GM19328 (cell line): ENCODE measurements around the gene GRIK2.

Source experiments
- ATAC-seq: cut with Tn5 transposase; IDR thresholded peaks from one replicate; pipeline ENCODE4 v1.9.1; 2021; ENCODE audit warnings: mild to moderate bottlenecking, moderate library complexity; ENCODE audit not compliant: unreplicated experiment

GRIK2 gene

DNA sequence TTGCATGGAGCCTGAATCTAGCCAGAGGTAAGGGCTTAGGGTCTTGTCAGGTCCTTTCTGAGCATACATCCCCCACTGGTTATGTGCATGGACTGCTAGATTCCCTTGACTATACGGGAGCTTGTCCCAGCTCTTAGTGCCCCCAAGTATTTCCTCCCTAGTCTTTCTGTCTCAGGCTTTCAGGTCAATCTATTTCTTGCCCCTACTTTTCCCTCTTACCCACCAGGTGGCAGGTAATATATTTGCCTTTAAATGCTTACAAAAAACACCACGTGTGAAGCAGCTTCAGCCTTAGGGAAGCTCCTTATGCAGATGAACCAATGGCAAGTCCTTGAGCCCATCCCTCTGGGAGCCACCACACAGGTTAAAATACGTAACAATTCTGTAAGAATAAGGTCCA, 454.2 kb downstream of the GRIK2 start:
- ATAC-seq = no peak

DNA sequence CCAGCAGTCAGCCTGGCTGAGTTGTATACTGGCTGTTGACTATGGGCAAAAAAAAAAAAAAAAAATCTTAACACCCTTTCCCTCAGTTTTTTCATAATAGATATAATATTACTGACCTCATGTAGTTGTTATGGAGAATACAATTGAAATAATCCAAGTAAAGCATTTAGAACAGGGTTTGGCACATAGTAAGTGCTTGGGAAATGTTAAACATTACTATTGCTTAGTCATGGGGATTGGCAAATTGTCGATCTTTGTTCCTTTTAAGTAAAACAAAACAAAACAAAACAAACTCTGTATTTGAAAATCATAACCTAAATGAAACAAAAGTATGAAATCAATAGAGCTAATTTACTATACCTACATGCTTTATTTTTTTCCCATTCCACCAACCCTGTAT, 458.4 kb downstream of the GRIK2 start:
- ATAC-seq = no peak

DNA sequence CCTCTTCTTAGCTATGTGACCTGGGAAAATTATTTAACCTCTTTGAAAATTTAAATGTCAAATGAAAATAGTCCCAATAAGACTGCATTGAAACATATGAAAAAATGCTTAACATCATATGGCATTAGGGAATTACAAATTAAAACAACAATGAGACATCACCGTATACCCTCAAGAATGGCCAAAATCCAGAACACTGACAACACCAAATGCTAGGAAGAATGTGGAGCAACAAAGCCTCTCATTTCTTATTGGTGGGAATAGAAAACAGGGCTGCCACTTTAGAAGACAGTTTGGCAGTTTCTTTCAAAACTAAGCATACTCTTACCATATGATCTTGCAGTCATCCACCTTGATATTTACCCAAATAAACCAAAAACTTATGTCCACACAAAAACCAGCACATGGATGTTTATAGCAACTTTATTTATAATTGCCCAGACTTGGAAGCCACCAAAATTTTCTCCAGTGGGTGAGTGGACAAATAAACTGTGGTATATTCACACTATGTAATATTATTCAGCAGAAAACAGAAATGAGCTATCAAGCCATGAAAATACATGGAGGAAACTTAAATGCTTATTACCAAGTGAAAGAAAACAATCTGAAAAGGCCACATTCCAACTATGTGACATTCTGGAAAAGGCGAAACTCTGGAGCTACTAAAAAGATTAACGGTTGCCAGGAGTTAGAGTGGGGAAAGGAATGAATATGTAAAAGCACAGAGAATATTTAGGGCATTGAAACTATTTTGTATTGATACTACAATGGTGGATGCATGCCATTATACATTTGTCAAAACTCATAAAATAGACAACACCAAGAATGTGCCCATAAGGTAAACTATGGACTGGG, 459.9 kb downstream of the GRIK2 start:
- ATAC-seq = no peak

DNA sequence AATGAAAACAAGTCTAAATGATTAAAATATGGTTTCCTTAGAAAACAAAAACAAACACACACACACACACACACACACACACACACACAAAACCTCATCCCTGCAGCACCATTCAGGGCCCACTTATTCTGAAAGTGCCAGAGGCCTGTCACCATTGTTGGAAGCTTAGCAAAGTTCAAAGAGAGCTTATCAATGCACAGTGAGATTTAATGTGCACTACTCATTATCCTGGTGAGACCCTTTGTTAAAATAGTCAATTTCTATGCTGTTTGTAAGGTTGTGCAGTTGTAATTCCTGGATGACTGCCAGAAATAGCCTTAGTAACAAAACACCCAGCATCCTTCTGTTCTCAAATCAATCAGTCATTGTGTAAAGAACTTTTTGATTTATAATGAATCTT, 482.9 kb downstream of the GRIK2 start:
- ATAC-seq = no peak

DNA sequence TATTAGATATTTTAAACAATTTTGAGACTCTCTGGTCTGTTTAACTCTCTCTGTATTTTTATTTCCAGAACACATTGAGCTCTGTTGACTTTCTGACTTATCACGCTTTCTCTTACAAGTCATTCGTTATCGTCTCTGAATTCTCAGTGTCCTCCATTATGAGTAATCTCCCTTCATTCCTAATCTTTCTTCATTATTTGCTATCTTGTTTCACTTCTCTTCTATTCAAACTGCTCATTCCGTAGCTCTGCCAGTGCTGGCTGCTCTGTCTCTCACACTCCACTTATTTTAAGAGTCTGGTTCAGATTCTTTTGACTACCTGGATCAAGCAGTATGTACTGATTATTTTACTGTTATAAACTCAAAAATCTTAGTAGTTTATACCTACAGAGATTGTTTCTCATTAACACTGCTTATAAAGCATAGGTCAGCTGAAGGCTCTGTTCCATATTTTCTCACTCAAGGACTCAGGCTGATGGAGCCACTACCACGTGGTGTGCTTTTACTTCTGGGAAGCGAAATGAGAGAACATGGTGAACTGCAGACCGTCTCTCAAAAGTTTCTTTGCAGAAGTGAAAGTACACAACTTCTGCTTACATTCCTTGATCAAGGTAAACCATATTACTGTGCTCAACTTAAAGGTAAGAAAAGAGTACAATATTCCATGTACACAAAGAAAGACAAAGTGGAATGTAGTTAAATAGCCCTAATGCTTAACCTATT, 485.2 kb downstream of the GRIK2 start:
- ATAC-seq = no peak

DNA sequence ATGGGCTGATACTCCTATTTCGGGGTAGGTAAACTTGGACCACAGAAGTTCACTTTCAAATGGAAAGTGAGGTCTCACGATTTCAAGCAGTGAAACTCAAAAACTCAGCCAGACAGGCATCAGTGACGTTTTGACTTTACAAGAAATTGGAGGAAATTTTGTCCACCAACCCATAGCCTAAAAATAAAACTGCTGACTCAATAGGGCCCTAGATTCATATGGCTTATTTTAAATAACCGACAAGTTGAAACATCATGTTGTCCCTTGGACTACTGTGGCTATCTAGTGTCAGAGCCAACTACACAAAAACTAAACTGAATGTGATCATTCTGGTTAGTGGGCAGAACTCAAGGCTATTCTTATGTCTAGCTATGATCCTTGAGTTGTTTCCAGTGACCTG, 486.3 kb downstream of the GRIK2 start:
- no peak for ATAC-seq

DNA sequence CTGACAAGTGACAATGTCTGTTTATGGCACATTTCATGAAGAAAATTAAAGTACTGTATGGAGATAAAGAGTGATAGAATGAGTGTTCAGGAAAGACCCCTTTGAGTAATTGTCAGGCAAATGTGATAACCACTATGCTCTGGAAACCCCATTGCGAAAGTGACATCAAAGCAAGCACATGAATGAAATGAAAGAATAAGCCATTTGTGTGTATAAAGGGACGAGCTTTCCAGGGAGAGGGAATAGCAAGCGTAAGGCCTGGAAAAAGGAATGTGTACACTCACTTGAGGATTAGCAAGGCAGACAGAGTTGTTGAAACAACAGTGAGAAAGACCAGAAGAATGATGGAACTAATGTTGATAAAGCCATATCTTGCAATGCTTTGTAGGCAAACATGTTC, 490.0 kb downstream of the GRIK2 start:
- no peak for ATAC-seq

DNA sequence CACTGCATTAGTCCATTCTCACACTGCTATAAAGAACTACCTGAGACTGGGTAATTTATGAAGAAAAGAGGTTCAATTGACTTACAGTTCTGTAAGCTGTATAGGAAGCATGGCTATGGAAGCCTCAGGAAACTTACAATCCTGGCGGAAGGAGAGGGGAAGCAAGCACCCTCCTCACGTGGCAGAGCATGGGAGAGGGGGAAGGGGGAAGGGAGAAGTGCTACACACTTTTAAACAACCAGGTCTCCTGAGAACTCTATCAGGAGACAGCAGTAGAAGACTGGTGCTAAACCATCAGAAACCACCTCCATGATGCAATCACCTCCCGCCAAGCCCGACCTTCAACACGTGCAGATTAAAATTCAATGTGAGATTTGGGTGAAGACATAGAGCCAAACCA, 494.0 kb downstream of the GRIK2 start:
- ATAC-seq = no peak

DNA sequence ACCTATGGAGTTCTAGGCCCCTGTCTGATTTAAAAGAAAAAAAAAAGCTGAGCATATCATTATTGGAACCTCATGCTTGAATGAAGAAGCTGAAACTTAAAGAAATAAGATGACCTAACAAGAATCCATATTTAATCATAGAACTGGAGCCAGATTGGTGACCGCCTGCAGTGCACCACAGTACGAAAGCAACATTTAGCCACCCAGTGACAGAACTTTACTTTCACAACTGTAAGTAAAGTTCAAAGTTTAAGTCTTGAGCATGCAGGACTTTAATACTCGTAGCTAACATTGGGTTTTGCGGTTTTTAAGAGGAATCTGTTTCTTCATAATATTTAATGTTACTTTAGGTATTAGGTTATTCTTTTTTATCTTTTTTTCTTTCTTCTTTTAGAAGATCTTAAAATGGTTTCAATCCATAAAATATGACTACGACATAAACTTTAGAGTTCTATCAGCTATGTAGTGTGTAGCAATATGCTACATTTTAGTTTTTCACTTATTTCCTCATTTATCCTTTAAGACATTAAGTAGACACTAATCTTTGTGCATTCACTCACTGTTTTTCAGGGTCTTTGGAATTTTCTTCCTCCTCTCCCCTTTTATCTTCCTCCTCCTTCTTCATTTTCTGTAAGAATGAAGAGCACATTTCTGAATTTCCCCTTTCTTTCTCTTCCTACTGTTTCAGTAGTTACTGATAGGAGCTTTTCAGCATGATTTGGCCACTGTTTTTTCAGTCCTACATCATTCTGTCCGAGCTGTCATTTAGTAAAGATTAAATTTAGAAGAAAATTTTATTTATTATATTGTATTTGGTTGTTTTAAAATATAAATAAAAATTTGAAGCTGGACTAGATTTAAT, 514.1 kb downstream of the GRIK2 start:
- no peak for ATAC-seq

DNA sequence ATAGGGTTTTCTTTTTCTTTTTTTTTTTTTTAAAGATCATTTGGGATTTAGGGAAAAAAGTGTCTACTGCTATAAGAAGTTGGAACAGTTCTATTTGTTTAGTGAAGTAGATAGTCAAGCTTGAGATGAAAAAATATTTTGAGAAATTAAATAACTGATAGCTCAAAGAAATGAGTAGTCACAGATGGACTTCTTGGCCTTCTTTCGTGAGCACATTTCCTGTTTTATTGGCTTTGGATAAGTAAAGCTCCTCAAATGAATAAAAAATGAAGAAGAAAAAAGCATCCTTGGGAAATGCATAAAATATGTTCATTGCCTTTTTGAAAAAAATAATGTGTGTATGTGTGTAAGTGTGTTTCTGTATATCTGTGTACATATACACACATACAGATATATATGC, 515.9 kb downstream of the GRIK2 start:
- ATAC-seq = no peak

DNA sequence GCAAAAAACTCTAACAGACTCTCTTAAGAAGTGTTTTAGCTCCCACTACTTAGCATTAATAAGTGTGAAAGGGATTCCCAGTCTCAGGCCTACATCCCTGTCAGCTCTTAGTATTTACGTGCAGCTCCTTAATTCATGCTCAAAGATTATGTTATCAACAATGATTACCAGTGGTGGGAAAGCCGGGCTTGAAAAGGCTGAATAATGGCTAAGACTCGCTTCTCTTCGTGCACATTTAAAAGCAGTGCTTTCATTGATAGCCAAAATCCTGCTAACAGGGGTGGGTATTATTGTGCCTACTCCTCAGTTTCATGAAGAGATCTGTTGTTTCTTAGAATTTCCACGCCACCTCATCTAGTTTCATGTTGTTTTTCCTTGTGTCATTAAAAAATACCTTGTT, 518.8 kb downstream of the GRIK2 start:
- ATAC-seq = no peak

DNA sequence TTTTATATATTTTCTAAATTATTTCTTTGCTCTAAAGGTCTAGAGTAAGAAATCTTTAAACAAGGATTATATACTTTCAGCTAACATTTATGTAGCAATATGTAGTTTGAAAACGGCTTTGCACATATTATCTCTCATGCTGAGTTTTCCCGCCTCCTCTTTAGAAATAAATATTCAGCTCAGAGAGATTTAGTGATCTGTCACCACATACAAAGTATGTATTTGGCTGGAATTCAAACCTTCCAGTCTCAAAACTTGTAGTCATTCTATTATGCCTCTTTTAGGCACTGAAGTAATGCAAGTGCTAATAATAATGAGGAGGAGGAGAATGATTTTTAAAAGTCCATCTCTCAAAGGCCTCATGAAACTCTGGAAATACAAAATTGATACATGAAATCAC, 525.0 kb downstream of the GRIK2 start:
- ATAC-seq = no peak

DNA sequence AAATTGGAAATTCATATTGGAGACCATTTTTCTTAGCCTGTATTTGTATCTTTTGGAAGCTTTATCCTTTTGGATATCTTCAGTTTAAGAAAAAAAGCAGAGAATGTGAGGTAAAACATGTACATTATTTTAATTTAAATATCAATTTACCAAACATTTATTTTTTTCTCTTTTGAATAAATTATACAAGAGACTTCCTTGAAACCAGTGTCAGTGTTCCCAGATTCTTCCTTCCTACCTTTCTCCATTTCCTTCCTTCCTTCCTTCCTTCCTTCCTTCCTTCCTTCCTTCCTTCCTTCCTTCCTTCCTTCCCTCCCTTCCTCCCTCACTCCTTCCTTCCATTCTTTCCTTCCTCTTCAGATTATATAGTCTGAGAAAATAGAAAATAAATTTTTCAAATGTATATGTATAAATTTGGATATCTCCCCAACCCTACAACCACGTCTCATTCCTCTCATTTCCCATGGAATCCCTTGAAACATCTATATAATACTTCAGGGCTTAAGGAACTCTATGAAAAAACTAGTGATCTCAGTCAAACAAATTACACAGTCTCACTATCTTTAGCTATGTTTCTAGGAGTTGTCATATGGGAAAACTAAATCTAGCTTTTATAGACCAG, 528.4 kb downstream of the GRIK2 start:
- ATAC-seq = no peak

DNA sequence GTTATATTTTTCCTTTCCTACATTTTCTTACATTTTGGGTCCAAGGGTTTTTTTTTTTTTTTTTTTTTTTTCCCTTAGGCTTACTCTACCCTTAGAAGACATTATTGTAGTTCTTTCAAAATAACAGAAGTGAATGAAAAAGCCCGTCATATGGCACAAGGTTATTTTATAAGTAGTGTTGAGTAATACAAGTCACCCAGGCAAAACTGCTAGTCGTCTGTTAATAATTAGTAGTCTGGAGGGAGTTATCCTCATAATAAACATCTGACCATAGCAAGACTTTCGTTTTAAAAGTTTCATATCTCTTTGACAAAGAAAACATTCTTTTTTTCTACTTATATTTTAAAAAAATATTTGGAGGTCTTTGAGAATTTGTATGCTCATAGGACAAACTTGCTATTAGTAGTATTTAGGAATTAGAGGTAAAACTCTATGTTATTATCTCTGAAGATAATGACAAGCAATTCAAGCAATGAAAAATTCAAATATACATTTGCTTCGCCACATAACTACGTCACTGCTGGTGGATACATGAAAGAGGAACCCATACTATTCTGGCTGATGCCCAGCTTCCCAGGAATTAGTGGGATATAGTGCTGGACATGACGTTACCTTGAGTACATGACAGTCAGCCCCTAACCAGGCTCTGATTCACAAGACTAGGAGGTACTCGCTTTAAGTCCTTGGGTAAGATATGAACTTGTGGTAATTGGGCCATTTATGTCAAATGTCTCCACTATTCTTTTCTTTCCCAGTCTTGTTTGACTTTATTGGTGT, 532.8 kb downstream of the GRIK2 start:
- no peak for ATAC-seq

DNA sequence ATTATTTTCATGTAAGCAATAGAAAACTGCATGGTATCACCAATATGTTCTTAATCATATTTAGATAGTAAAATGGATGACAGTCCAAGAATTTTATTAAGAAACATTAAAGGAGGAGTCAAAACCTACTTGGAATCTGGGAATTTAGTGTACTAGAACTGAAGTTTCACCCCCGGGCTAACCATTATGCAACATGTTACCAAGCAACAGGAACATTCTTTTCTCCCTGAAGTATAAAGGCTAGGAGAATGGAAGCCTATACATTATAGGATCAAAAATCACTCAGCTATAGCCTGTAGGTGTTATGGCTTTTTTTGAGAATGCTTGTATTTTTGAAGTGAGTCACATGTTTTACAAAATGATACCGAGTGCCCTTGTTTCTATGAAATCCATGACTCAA, 538.3 kb downstream of the GRIK2 start:
- ATAC-seq = no peak

DNA sequence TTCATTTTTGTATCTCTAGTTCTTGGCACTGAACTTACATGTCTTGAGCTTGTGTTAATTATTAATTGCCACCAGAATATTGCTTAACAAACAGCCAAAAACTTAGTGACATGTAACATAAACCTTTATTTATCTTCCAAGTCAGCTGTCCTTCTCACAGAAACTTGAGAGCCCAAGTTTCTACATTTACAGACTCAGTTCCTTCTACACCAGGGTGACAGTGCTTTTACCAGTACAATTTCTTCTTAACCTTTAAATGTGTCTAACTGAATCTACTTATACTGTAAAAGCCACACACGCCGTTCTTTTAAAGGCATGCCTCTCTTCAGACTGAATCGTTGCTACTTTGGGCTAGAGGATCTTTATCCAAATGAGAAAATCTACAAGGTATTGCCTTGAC, 539.2 kb downstream of the GRIK2 start:
- ATAC-seq = no peak

DNA sequence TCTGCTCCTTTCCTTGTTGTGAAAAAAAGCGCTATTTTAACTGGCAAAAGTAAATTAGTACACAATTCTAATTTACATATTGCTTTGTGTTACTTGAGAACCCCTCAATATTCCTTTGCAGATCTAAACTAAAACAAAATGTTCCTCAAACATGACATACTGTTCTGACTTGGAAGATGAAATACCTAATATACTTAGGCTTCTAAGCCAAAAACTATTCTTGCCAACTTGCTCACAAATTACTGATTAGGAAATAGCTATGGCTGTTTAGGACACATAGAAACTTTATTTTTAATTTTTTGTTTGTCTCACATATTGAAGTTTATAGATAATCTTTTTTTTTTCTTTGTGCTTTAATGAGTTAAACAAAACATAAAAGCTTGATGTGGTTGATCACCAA, 542.2 kb downstream of the GRIK2 start:
- ATAC-seq = no peak

DNA sequence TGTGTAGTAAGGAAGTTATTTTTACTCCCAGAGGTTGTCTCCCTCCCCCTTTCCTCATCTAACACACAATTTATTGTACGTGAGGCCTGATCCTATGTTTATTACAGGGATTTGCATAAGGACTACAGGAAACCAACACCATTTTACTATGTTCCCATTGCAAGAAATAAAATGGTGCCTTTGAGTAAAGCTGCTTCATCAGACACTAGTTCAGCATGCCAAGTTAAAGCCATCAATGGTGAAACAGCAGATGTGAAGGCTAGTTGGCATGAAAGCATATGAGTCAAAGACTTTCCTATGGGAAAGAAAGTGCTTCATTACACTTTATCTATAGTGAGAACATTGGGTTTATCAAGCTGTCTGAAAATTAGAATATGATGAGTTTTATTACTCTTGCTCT, 543.0 kb downstream of the GRIK2 start:
- no peak for ATAC-seq

DNA sequence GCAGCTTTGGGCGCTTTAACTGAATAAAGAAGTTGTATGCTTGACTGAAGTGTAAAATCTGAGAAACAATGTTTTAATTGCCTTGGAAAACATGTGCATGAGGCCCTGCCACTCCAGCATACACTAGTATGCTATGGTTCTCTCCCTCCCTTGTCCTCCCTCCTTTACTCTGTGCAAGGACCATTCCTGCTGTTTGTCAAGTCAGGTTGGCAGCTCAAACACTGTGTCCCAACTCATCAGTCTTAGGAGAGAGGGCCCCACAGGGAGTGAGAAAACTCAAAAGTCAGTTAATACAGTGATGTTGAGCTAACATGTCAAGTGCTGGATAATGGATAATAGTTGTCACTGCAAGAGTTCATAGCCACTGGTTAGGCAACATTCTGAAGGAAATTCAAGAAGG, 543.6 kb downstream of the GRIK2 start:
- no peak for ATAC-seq

DNA sequence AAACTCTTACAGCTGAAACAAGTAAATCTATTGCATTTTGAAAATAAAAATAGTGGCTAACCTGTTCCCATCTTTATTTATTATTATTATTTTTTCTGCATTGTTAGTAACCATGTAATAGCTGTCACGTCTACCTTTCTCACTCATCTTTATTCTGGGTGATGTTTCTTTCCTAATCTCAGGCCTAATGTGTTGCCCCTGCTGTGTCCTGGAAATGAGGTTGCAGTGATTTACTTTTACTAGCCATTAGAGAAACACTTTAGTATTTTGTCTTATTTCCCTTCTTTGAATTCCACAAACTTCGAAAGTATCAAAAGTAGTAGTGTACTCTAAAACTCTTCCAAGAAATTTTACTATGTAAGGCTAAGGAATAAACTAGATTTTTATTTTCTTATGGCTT, 546.9 kb downstream of the GRIK2 start:
- ATAC-seq = no peak
